Measurements from ENCODE around the gene SPIN2A.
"Not testable (repeated sequence)": the region's sequence is repeated elsewhere in the genome, so short reads cannot be mapped to it uniquely, and the experiment has no call there.

SPIN2A gene

DNA sequence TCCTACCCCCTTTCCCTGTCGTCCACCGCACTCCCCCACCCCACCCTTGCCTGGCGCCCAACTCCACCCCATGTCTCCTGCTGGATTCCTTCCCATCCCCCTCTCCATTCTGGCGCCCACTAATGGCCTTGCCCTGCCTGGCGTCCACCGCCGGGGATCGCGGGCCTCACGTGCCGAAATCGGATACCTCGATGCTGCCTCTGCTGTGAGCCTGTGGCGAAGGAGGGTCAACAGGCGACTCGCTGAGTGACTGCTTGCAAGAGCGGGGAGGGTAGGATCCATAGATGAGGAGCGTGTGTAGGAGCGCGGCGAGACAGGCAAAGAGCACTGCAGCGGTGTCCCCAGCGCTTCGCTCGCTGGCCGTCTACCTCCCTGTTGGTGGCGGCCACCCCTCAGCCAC is at the start of gene SPIN2A:
SPIN2A (minus strand) TSS at position 325 of the 400 bp plus-strand sequence. CDS start 800 bp downstream, outside the sequence.
- not testable (repeated sequence) for DNase-seq (ENCODE audit: low spot score)

GRCh38 chrX:57178605-57179004 is 41.4 kb upstream of the SPIN2A start:
- no peak for DNase-seq (ENCODE audit: low spot score)

DNA sequence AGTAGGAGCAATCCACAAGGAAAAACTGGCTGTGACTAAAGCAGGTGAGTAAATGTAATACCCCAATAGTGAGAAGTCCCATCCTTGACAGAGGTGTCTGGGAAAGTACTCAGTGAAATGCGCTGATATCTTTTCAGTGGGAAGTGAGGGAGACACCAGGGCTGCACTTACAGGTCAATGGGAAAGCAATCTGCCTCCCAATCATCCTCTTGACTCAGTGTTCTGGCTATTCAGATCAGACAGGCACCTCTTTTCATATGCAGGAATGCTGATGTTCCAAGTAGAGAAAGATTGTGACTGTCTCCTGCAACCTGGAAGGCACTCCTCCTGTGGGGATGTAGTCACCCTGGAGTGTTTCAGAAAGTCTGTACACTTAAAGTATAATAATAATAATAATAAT is 39.9 kb upstream of the SPIN2A start:
- DNase-seq (ENCODE audit: low spot score): peak; percentile 17

DNA sequence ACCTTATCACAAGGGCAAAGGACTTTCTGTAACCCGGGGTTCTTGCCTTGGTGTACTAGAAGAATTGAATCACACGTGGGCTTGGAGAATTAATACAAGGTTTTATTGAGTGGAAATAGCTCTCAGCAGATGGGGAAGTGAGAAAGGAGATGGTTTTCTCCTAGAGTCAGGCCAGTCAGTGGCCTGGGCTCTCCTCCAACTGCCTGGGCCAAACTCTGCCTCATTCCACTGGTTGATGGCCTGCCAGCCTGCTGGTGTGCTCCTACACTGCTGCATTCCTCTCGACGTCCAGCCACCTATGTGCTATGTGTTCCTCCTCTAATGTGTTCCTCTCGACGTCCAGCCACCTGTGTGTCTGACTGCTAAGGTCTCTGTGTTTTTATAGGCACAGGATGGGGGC is 35.3 kb upstream of the SPIN2A start:
- DNase-seq (ENCODE audit: low spot score): no peak

GRCh38 chrX:57156397-57157049 is 19.3 kb upstream of the SPIN2A start:
- DNase-seq (ENCODE audit: low spot score): peak; percentile 34

GRCh38 chrX:57155171-57155570 is 18.0 kb upstream of the SPIN2A start:
- DNase-seq (ENCODE audit: low spot score): no peak

- not testable (repeated sequence) for DNase-seq (ENCODE audit: low spot score)
Measured at GRCh38 chrX:57152222-57152621, 15.0 kb upstream of the SPIN2A start.

- no peak for DNase-seq (ENCODE audit: low spot score)
Measured at GRCh38 chrX:57138674-57139073, 1.5 kb upstream of the SPIN2A start.

- DNase-seq (ENCODE audit: low spot score): peak; percentile 24
Measured at GRCh38 chrX:57137501-57137900, 304 bp upstream of the SPIN2A start.

GRCh38 chrX:57136589-57136988 is 608 bp downstream of the SPIN2A start:
- not testable (repeated sequence) for DNase-seq (ENCODE audit: low spot score)

DNA sequence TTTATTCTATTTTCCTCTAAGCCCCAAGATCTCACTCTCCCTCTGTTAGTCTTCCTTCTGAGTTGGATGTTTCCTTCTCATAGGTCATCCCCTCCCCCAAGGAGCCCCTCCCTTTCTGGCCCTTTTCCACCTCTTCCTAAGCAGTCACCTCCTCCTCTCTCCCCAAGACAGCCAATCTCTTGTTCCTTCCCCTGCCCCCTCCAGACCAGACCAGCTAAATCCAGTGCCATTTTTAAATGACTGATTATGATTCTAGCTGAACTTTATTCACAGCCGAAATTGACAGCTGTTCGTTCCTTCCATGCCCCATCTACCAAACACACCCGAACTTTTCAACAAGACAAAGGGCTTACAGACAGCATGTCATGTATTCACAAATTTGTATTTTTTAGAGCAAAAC is 1.9 kb downstream of the SPIN2A start:
- DNase-seq (ENCODE audit: low spot score): no peak

DNA sequence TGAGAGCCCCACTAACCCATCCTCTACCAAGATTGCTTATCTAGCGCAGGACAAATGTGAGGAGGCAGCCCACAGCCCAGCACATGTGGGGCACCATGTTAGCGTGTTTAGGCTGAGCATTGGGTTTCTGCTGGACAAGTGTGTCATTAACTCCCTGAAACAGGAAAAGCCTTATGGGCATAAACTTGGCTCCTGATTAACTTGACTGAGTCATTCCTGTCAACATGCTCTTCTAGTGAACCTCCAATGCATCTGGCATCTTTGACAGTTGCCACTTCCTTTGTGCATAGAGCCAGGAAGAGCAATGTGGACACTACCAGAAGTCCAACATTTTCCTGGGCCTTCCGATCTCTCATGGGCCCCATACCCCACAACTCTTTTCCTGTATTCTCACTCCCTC is 2.5 kb downstream of the SPIN2A start:
- DNase-seq (ENCODE audit: low spot score): no peak

- DNase-seq (ENCODE audit: low spot score): no peak
Measured at GRCh38 chrX:57133706-57134105, 3.5 kb downstream of the SPIN2A start.

DNA sequence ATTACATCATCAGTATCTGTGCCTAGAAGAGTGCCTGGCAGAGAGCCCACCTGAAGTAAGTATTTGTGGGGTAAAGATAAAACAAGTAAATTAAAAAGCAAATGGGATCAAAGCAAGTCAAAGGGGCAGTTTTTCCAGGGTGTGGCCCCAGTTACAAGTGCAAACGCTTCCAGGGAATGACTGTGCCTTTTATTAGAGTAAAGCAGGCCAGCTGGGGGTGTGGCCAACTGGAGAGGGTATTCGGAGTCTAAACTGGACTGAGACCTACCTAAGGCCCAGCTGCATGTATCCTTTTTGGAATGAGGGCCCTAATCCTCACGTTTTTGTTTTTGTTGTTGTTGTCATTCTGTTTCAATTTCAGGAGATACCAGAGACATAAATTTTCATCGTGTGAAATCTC is 3.9 kb downstream of the SPIN2A start:
- DNase-seq (ENCODE audit: low spot score): not testable (repeated sequence)

DNA sequence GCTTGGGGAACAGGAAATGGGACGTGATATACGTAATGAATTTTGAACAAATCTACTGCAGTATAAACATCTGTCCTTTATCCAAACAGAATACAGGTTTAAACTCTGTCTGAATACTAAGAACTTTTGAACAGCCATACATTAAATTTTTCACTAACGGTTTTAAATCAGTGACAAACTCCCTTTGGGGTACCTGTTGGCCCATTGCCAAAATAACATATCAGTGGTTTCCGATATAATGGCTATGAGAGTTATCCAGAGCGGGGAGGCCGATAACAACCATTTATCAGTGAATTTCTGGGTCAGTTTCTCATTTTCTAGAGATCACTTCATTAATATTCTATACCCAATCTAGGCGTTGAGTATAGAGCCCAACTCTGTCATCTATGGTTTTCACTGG is 5.2 kb downstream of the SPIN2A start:
- no peak for DNase-seq (ENCODE audit: low spot score)

DNA sequence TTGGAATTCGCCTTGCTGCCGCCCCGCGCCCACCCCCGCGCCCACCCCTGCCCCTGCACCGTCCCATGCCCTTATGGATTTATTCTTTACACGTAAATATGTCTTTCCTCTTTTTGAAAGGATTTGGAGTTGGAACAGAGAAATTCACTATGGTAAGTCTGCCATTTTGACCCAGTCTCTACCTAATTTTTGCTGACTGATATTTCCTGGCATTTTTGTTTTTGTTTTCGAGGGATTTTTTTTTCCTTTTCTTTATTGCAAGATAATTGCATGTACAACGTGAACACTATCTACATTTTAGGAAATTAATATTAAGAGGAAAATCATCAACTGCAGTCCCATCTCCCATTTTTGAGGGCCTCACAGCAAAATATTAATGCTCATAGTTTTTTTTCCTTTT is 15.4 kb downstream of the SPIN2A start:
- DNase-seq (ENCODE audit: low spot score): no peak

DNA sequence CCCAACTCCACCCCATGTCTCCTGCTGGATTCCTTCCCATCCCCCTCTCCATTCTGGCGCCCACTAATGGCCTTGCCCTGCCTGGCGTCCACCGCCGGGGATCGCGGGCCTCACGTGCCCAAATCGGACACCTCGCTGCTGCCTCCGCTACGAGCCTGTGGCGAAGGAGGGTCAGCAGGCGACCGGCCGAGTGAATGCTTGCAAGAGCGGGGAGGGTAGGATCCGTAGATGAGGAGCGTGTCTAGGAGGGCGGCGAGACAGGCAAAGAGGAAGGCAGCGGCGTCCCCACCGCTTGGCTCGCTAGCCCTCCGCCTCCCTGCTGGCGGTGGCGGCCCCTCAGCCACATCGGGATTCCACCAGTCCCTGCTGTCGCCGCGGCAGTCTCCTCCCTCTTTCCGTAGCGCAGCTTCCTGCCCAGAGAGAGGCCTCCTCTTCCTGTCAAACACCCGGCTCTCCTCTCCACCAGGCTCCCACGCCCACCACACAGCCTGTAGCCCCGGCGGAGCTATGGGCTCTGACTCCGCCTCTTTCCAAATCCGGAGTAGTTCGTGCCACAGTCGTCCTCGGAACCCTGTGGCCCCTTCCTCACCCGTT is 15.9 kb downstream of the SPIN2A start, which contains the start of gene SPIN2B:
SPIN2B (minus strand) TSS at position 387 of the 594 bp plus-strand sequence.
- peak; percentile 88 for DNase-seq (ENCODE audit: low spot score)

DNA sequence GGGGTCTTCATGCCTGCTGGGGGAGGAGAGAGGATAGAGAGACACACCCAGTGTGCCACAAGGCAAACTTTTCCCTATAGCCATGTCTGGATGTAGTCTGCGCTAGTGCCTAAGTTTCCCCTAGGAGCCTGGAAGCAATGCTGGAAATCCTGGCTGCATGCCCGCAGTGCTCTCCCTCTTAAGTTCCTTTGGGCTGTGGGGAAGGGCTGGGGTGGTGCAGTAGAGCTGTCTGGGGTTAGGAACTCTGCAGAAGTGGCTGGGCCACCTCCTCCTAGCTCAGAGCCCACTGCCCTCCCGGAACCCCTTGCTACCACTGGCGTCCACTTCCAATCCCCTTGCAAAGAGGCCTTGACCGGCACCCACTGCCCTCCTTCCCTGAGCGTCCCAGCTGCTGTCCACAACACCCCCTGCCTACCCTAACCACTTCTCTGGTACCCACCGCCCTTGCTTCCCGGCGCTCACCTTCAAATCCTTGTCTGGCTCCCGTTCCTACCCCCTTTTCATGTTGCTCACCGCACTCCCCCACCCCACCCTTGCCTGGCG is 16.5 kb downstream of the SPIN2A start:
- DNase-seq (ENCODE audit: low spot score): peak; percentile 5

DNA sequence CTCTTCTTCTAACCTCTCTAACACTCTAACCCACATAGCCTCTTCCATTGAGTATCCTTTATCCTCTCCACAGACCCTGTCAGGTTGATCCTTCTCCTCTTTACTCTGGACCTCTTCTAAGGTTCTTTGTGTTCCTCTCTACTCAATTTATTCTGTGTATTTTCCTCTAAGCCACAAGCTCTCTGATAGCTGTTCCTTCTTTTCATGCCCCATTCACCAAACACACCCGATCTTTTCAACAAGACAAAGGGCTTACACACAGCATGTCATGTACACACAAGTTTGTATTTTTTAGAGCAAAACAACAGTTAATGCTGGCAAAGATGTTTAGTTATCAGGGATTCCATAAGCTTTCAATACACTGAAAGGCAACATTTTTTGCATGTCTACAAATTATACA is 17.8 kb downstream of the SPIN2A start:
- DNase-seq (ENCODE audit: low spot score): no peak

GRCh38 chrX:57117566-57117965 is 19.6 kb downstream of the SPIN2A start:
- DNase-seq (ENCODE audit: low spot score): not testable (repeated sequence)

GRCh38 chrX:57104921-57105398 is 32.2 kb downstream of the SPIN2A start:
- DNase-seq (ENCODE audit: low spot score): no peak

DNA sequence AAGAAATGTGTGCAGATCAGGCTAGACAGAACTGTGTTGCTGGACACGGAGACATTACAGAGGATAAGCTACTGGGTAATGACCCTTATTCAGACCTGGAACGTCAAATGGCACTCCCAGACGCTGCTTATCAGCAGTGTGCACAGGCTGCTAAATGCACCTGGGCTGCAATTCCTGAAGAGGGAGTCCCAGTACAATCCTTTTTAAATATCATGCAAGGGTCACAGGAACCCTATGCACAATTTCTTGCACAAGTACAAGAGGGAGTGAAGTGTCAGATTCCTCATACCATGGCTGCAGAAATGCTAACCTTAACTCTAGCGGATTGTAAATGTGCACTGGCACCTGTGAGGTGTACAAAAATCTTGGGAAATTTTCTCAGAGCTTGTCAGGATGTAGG is 32.8 kb downstream of the SPIN2A start:
- no peak for DNase-seq (ENCODE audit: low spot score)

- no peak for DNase-seq (ENCODE audit: low spot score)
Measured at GRCh38 chrX:57103489-57103888, 33.7 kb downstream of the SPIN2A start.
